Stimulated activated CD8-positive, alpha-beta memory T cell treated with anti-CD3 and anti-CD28 coated beads, Interleukin-2, amount 100 ng/mL, for 48 hours (primary cell): ENCODE data around the gene OAS3.

Experiments used
- DNase-seq, 2 donors: peaks; one replicate each; pipeline ENCODE4 v3.0.0-alpha.2; 2020; ENCODE audit warnings: low read depth in 2 of 2

OAS3 gene

GRCh38 chr12:113016796-113017195, 78.5 kb downstream of the OAS3 start:
- DNase-seq: no peak

GRCh38 chr12:113019025-113019424, 80.8 kb downstream of the OAS3 start:
- DNase-seq: no peak

- DNase-seq: no peak
Measured at GRCh38 chr12:113021500-113021899, 83.2 kb downstream of the OAS3 start.
